Mesenchymal stem cell (in vitro differentiated cells and primary cell): ENCODE results near the gene RND3.
A peak's percentile ranks its signal among the peaks of the same experiment; 100 is the strongest.

Experiments
- DNase-seq: peaks from one replicate; pipeline ENCODE4 v3.0.0-alpha.2; 2013
- H2AFZ ChIP-seq: one replicate; pipeline ENCODE4 v1.6.1; 2013; ENCODE audit warnings: low read depth, mild to moderate bottlenecking, control low read depth, inconsistent platforms, low read length, moderate library complexity
- H2AK5ac ChIP-seq: 2 replicates; pipeline ENCODE4 v1.6.1; 2013; ENCODE audit warnings: low read length, moderate library complexity, mild to moderate bottlenecking, inconsistent platforms; ENCODE audit not compliant: severe bottlenecking
- H2BK120ac ChIP-seq: one replicate; pipeline ENCODE4 v1.6.1; 2013; ENCODE audit warnings: low read depth, mild to moderate bottlenecking, inconsistent platforms, low read length, moderate library complexity
- H2BK12ac ChIP-seq, 2 experiments: one replicate each; pipeline ENCODE4 v1.6.1; 2013; ENCODE audit warnings: inconsistent platforms in 2 of 2, low read length in 2 of 2, mild to moderate bottlenecking in 2 of 2, moderate library complexity in 2 of 2, control low read depth in 1 of 2
- H2BK15ac ChIP-seq: one replicate; pipeline ENCODE4 v1.6.1; 2013; ENCODE audit warnings: mild to moderate bottlenecking, low read depth, inconsistent platforms; ENCODE audit not compliant: poor library complexity, severe bottlenecking
- H2BK5ac ChIP-seq: 2 replicates; pipeline ENCODE4 v1.6.1; 2013; ENCODE audit warnings: low read depth, mild to moderate bottlenecking, low read length, control low read depth, inconsistent platforms; ENCODE audit not compliant: poor library complexity, severe bottlenecking
- H3K14ac ChIP-seq, 2 experiments: one replicate each; pipeline ENCODE4 v1.6.1; 2013; ENCODE audit warnings: inconsistent platforms in 2 of 2, low read length in 2 of 2, control low read depth in 1 of 2, mild to moderate bottlenecking in 1 of 2, moderate library complexity in 1 of 2
- H3K18ac ChIP-seq, 2 experiments: one replicate each; pipeline ENCODE4 v1.6.1; 2013; ENCODE audit warnings: inconsistent platforms in 2 of 2, low read length in 2 of 2, control low read depth in 1 of 2, low read depth in 1 of 2, mild to moderate bottlenecking in 1 of 2
- H3K23ac ChIP-seq, 2 experiments: one replicate each; pipeline ENCODE4 v1.6.1; 2013; ENCODE audit warnings: inconsistent platforms in 2 of 2, low read length in 2 of 2, mild to moderate bottlenecking in 2 of 2, moderate library complexity in 2 of 2, control low read depth in 1 of 2
- H3K27ac ChIP-seq: 2 replicates; pipeline ENCODE4 v1.5.1; 2013; ENCODE audit warnings: mild to moderate bottlenecking, moderate library complexity, low read length, control low read depth, inconsistent platforms; ENCODE audit not compliant: poor library complexity, severe bottlenecking
- H3K27me3 ChIP-seq, 2 experiments: 2 replicates each; pipeline versions ENCODE4 v1.6.1 to v1.7.0; 2013; ENCODE audit warnings: low read length in 2 of 2, mild to moderate bottlenecking in 2 of 2, moderate library complexity in 2 of 2, control low read depth in 1 of 2, inconsistent platforms in 1 of 2; ENCODE audit not compliant: control insufficient read depth in 1 of 2, insufficient read depth in 1 of 2
- H3K36me3 ChIP-seq, 2 experiments: 2 replicates each; pipeline versions ENCODE4 v1.6.1 to v1.7.0; 2013; ENCODE audit warnings: low read length in 2 of 2, control low read depth in 1 of 2, inconsistent platforms in 1 of 2, low read depth in 1 of 2, mild to moderate bottlenecking in 1 of 2; ENCODE audit not compliant: insufficient read depth in 2 of 2, control insufficient read depth in 1 of 2
- H3K4ac ChIP-seq, 2 experiments: one replicate each; pipeline ENCODE4 v1.6.1; 2013; ENCODE audit warnings: inconsistent platforms in 2 of 2, low read length in 2 of 2, mild to moderate bottlenecking in 2 of 2, moderate library complexity in 2 of 2, control low read depth in 1 of 2, low read depth in 1 of 2
- H3K4me1 ChIP-seq: 2 replicates; pipeline ENCODE4 v1.6.1; 2013; ENCODE audit warnings: low read depth, low read length, control low read depth; ENCODE audit not compliant: control insufficient read depth, insufficient read depth
- H3K4me2 ChIP-seq: 2 replicates; pipeline ENCODE4 v1.6.1; 2013; ENCODE audit warnings: low read length, mild to moderate bottlenecking, inconsistent platforms; ENCODE audit not compliant: poor library complexity, severe bottlenecking
- H3K4me3 ChIP-seq, 2 experiments: 2 replicates each; pipeline versions ENCODE4 v1.5.1 to v1.7.0; 2013; ENCODE audit warnings: low read length in 2 of 2, mild to moderate bottlenecking in 2 of 2, control low read depth in 1 of 2, low read depth in 1 of 2; ENCODE audit not compliant: insufficient read depth in 1 of 2
- H3K79me1 ChIP-seq: replicated peaks from 2 replicates; pipeline ENCODE4 v1.6.1; 2013; ENCODE audit warnings: mild to moderate bottlenecking, control low read depth, low read length, inconsistent platforms; ENCODE audit not compliant: poor library complexity, severe bottlenecking
- H3K9ac ChIP-seq: 2 replicates; pipeline ENCODE4 v1.7.0; 2013; ENCODE audit warnings: mild to moderate bottlenecking, low read length, moderate library complexity
- H3K9me3 ChIP-seq: 2 replicates; pipeline ENCODE4 v1.7.0; 2013; ENCODE audit warnings: mild to moderate bottlenecking, low read length; ENCODE audit not compliant: control insufficient read depth
- H4K8ac ChIP-seq: one replicate; pipeline ENCODE4 v1.6.1; 2013; ENCODE audit warnings: inconsistent platforms, mild to moderate bottlenecking, low read length, moderate library complexity
- H4K91ac ChIP-seq: one replicate; pipeline ENCODE4 v1.6.1; 2013; ENCODE audit warnings: mild to moderate bottlenecking, low read length, inconsistent platforms
- WGBS: methylation state at CpG from one replicate; pipeline ENCODE4 v1.1.7; 2013; ENCODE audit warnings: mixed read lengths; 5-methylcytosine and 5-hydroxymethylcytosine counted together

The RND3 gene

DNA sequence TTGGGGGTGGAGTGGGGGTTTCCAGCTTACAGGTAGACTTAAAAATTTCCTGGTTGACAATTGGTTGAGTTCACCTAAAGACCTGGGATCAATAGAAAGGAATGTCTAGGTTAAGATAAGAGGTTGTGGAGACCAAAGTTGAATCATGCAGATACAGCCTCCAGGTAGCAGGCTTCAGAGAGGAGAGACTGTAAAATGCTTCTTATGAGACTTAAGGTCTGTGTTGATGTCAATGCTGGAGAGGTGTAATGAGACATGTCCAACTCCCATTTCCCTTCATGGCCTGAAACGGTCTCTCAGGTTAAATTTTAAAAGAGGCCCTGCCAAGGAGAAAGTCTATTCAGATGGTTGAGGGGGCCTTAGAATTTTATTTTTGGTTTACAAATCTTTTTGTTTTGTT is 38.5 kb upstream of the RND3 start:
- peak overlapping the region in 1 of 2 experiments; percentile 49 for H3K4ac ChIP-seq
- H2BK15ac ChIP-seq, result no peak overlapping the region
- no peak overlapping the region for H3K23ac ChIP-seq
- no peak overlapping the region for H4K8ac ChIP-seq
- peak overlapping the region; percentile 10 for H3K4me2 ChIP-seq
- no peaks in the 10 kb centered on the region for H3K36me3 ChIP-seq
- no peak overlapping the region for H3K18ac ChIP-seq
- H4K91ac ChIP-seq, result no peak overlapping the region
- no peak overlapping the region for H3K4me3 ChIP-seq
- H2BK120ac ChIP-seq, result no peak overlapping the region
- H3K27ac ChIP-seq, result peak overlapping the region; percentile 71
- peak overlapping the region; percentile 92 for H3K9ac ChIP-seq
- no peak overlapping the region for H3K14ac ChIP-seq
- peak overlapping the region; percentile 3 for H2BK5ac ChIP-seq
- peaks cover 3% of the 10 kb centered on the region for H3K4me1 ChIP-seq
- H3K79me1 ChIP-seq, result no peaks in the 10 kb centered on the region
- no peaks in the 10 kb centered on the region for H3K27me3 ChIP-seq
- H3K9me3 ChIP-seq, result no peaks in the 10 kb centered on the region
- DNase-seq, result no peak
- H2AFZ ChIP-seq, result no peak overlapping the region
- peak overlapping the region in 1 of 2 experiments; percentile 54 for H2BK12ac ChIP-seq
- peak overlapping the region; percentile 45 for H2AK5ac ChIP-seq
- 78% methylated on average over 1 of the region's 1 CpG for WGBS

DNA sequence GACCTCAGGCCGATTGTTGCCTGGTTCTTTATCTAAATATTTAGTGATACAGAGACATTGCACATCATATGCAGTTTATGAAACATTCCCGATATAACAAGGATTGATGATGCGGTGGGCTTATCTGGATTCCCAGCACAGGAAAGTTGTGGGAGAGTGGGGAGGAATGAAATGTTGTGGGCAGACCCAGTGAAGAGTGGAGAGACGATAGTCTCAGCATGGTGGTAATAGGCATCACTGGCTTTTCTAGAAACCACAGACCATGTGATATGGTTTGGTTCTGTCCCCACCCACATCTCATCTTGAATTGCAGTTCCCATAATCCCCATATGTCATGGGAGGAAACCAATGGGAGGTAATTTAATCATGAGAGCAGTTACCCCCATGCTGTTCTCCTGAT is 34.8 kb upstream of the RND3 start:
- H3K14ac ChIP-seq, result no peak overlapping the region
- H2BK15ac ChIP-seq, result no peak overlapping the region
- no peaks in the 10 kb centered on the region for H3K79me1 ChIP-seq
- H2BK5ac ChIP-seq, result no peak overlapping the region
- no peak overlapping the region for H2AK5ac ChIP-seq
- peak overlapping the region in 1 of 2 experiments; percentile 38 for H3K4ac ChIP-seq
- H3K27me3 ChIP-seq, result no peaks in the 10 kb centered on the region
- H3K9ac ChIP-seq, result no peak overlapping the region
- no peak overlapping the region for H4K8ac ChIP-seq
- no peak overlapping the region for H3K18ac ChIP-seq
- H3K23ac ChIP-seq, result no peak overlapping the region
- WGBS, result 95% methylated on average over 2 of the region's 4 CpGs
- H2AFZ ChIP-seq, result no peak overlapping the region
- no peaks in the 10 kb centered on the region for H3K36me3 ChIP-seq
- no peak overlapping the region for H4K91ac ChIP-seq
- H3K9me3 ChIP-seq, result no peaks in the 10 kb centered on the region
- peaks cover 4% of the 10 kb centered on the region for H3K4me1 ChIP-seq
- no peak overlapping the region for H3K4me2 ChIP-seq
- H2BK12ac ChIP-seq, result no peak overlapping the region
- DNase-seq, result no peak
- H3K4me3 ChIP-seq, result no peak overlapping the region
- H3K27ac ChIP-seq, result no peak overlapping the region
- H2BK120ac ChIP-seq, result no peak overlapping the region

DNA sequence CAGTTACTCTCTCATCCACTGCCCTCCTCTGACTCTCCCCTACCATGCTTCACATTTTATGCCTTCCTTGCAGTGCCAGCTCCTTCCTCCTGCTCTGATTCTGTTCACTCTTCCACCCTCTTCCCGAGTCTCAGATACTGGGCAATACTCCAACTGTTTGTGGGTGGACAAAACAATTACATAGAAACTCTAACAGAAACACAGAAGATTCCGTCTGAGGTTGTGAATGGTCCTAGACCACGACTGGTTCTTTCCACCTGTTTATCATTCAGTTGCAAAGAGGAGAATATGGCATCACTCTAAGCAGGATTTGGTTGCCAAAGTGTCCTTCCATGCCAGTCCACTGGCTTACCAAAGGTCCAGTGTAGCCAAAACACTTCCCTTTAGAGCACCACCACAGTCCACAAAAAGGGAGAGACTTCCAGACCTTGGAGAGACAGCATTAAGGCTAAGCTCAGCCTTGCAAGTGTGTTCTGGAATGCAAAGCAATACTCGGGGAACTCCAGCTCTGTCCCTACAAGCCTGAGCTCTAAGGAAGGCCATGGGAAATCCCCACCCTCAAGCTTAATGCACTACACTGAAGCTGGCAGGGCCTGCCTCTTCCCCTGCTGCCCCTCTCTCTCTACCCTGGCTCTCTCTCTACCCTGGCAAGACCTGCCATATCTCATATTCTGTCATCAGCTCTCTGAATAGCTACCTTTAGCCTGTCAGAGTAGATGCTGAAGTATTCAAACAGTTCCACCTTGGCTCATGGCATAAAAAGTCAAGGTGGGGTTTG is 33.6 kb upstream of the RND3 start:
- no peak overlapping the region for H2BK5ac ChIP-seq
- peak overlapping the region in 1 of 2 experiments; percentile 34 for H3K4ac ChIP-seq
- H2AFZ ChIP-seq, result no peak overlapping the region
- 65% methylated on average over 4 of the region's 4 CpGs for WGBS
- no peak overlapping the region for H4K91ac ChIP-seq
- H3K18ac ChIP-seq, result peak overlapping the region; percentile 61 to 65
- H3K14ac ChIP-seq, result no peak overlapping the region
- H2BK12ac ChIP-seq, result peak overlapping the region; percentile 85 to 86
- DNase-seq, result peak; percentile 92
- H2BK120ac ChIP-seq, result no peak overlapping the region
- no peak overlapping the region for H3K4me3 ChIP-seq
- H3K27ac ChIP-seq, result peak overlapping the region; percentile 24
- H4K8ac ChIP-seq, result peak overlapping the region; percentile 61
- peak overlapping the region; percentile 23 for H2AK5ac ChIP-seq
- H3K9ac ChIP-seq, result peak overlapping the region; percentile 23
- no peak overlapping the region for H3K4me2 ChIP-seq
- no peak overlapping the region for H3K23ac ChIP-seq
- H3K36me3 ChIP-seq, result no peaks in the 10 kb centered on the region
- H3K27me3 ChIP-seq, result no peaks in the 10 kb centered on the region
- no peaks in the 10 kb centered on the region for H3K9me3 ChIP-seq
- no peak overlapping the region for H2BK15ac ChIP-seq
- peaks cover 4% of the 10 kb centered on the region for H3K4me1 ChIP-seq
- H3K79me1 ChIP-seq, result no peaks in the 10 kb centered on the region

DNA sequence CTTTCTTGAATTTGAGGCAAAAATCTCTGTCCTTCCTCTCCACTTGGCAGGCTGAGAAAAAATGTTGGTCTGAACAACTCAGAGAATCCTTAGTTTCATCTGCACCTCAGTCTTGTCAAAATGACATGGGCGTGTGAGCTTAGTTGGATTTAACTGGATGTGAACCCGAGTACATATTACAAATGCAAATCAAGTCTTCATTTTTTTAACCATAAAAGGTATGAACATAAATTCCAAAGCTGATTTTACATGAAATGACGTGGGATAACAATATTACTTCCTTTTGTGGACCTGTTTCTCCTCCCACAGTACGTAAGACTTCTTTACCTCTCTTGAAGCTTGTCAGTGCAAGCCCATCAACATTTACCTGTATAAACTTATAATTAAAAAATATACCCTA is 32.6 kb upstream of the RND3 start:
- Histone ChIP-seq H3K14ac (no peak overlapping the region), H2BK5ac (no peak overlapping the region), H3K79me1 (no peaks in the 10 kb centered on the region), H3K4me2 (no peak overlapping the region), H3K4ac (no peak overlapping the region), H2BK120ac (no peak overlapping the region), H4K8ac (no peak overlapping the region), H2BK12ac (no peak overlapping the region), H3K9ac (peak overlapping the region; percentile 88), H3K23ac (no peak overlapping the region), H3K18ac (no peak overlapping the region), H3K27ac (no peak overlapping the region), H2AFZ (no peak overlapping the region), H4K91ac (no peak overlapping the region), H3K4me1 (peaks cover 2% of the 10 kb centered on the region), H2AK5ac (no peak overlapping the region), H3K27me3 (no peaks in the 10 kb centered on the region), H3K4me3 (no peak overlapping the region), H3K36me3 (no peaks in the 10 kb centered on the region), H2BK15ac (no peak overlapping the region), H3K9me3 (no peaks in the 10 kb centered on the region)
- no peak for DNase-seq
- WGBS, result 97% methylated on average over 3 of the region's 4 CpGs
